Measurements from ENCODE around the gene PDGFB. TPM values are rescaled to one million over a fixed set of nuclear protein-coding genes. Genes with fewer than 3 reads are reported as not detected.

PDGFB gene
- total RNA-seq, 1 donor from 2014 or later = 16.5 TPM

DNA sequence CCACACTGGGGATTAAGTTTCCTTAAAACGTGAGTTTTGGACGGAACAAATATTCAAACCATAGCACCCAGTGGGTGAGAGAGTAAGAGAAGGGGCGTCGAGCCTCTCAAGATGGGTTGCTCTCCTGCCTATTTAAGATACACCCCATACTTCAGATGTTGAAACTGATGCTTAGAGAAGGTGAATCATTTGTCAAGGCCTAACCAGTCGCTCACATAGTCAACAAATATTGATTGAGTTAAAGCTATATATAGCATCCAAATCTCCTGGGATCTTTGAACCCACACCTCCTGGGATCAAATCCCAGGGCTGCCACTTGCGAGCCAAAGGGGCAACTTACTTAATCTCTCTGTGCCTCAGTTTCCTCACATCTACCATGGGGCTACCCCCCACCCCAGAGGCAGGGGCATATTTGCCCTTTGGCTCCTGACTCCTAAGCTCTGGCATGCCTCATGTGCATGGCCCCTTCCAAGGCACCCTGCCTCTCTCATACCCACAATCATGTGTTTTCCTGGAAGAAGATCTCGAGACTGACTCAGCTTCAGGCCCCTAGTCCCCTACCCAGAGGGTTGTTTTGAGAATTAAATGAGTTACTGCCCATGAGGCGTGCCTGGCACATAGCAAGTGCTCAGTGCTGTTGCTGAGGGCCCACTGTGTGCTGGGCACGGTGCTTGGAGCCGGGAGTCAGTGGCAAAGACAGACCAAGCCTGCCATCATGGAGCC is 19.0 kb upstream of the PDGFB start:
- peaks cover 14% of the 10 kb centered on the region for H3K9me3 Mint-ChIP-seq (ENCODE audit: low read depth)

DNA sequence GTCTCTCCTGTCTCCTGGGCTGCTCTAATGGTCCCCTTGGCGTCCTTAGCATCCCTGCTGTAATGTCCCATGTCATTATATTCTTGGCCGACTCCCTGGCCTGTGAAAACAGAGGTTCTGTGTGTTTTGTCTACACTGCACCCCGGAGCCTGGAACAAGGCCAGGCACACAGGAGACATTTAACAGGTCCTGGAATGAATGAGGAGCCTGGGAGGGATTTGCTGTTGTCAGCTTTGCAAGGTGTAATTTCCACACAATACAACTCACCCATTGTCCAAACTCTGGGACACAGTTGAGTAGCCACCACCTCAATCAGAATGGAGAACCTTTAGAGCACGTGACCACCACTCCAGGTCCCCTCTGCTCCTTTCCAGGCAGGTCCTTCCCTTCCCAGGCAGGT is 14.9 kb upstream of the PDGFB start:
- Mint-ChIP-seq H3K9me3 (ENCODE audit: low read depth) (peaks cover 14% of the 10 kb centered on the region), H3K27me3 (ENCODE audit: low read depth) (no peaks in the 10 kb centered on the region), H3K27ac (ENCODE audit: unreplicated experiment) (no peak overlapping the region), H3K4me1 (ENCODE audit: low read depth) (peaks cover 17% of the 10 kb centered on the region), H3K36me3 (ENCODE audit: low read depth) (no peaks in the 10 kb centered on the region), H3K4me3 (ENCODE audit: unreplicated experiment) (no peak overlapping the region)
- no peak for DNase-seq (ENCODE audit: low spot score)
- TF ChIP-seq, protein P1, sequence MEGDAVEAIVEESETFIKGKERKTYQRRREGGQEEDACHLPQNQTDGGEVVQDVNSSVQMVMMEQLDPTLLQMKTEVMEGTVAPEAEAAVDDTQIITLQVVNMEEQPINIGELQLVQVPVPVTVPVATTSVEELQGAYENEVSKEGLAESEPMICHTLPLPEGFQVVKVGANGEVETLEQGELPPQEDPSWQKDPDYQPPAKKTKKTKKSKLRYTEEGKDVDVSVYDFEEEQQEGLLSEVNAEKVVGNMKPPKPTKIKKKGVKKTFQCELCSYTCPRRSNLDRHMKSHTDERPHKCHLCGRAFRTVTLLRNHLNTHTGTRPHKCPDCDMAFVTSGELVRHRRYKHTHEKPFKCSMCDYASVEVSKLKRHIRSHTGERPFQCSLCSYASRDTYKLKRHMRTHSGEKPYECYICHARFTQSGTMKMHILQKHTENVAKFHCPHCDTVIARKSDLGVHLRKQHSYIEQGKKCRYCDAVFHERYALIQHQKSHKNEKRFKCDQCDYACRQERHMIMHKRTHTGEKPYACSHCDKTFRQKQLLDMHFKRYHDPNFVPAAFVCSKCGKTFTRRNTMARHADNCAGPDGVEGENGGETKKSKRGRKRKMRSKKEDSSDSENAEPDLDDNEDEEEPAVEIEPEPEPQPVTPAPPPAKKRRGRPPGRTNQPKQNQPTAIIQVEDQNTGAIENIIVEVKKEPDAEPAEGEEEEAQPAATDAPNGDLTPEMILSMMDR (IDR thresholded peaks at IDR 0.05) = no peak

More for the DNA sequence above, 19.0 kb upstream of the PDGFB start:
- H3K27ac Mint-ChIP-seq (ENCODE audit: unreplicated experiment) = no peak overlapping the region
- H3K4me3 Mint-ChIP-seq (ENCODE audit: unreplicated experiment) = no peak overlapping the region
- peaks cover 8% of the 10 kb centered on the region for H3K4me1 Mint-ChIP-seq (ENCODE audit: low read depth)
- H3K27me3 Mint-ChIP-seq (ENCODE audit: low read depth) = no peaks in the 10 kb centered on the region
- TF ChIP-seq, protein P1 (IDR thresholded peaks at IDR 0.05) = no peak
- H3K36me3 Mint-ChIP-seq (ENCODE audit: low read depth) = no peaks in the 10 kb centered on the region
- DNase-seq (ENCODE audit: low spot score) = no peak

DNA sequence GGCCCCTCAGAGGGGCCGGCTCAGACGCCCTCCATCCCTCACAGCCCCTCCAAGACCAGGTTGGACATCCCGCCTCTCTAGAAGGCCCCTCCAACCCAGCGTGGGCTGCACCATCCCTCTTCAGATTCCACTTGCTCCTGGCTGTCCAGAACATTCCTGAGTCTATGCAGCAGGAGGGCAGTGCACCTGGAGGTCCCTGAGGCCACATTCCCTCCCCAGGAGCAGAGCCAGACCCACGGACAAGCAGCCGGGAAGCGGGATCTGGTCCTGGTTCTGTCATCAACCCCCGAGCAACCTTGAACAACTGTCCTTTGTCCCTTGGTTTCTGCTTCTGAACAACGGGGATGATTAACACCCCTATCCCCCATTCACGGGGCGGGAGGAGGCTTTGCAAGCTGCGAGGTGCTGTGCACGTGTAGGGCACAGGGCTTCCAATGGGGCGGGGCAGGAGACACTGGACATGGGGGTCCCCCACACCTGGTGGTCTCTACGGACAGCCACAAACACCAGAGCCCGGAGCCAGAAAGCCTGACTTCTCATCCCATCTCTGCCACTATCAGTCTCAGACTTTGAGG is 13.2 kb upstream of the PDGFB start:
- Mint-ChIP-seq H3K27me3 (ENCODE audit: low read depth) (no peaks in the 10 kb centered on the region), H3K36me3 (ENCODE audit: low read depth) (no peaks in the 10 kb centered on the region), H3K27ac (ENCODE audit: unreplicated experiment) (no peak overlapping the region), H3K4me3 (ENCODE audit: unreplicated experiment) (no peak overlapping the region), H3K4me1 (ENCODE audit: low read depth) (peaks cover 33% of the 10 kb centered on the region), H3K9me3 (ENCODE audit: low read depth) (peaks cover 14% of the 10 kb centered on the region)
- DNase-seq (ENCODE audit: low spot score) = no peak
- TF ChIP-seq, protein P1 (IDR thresholded peaks at IDR 0.05) = no peak

DNA sequence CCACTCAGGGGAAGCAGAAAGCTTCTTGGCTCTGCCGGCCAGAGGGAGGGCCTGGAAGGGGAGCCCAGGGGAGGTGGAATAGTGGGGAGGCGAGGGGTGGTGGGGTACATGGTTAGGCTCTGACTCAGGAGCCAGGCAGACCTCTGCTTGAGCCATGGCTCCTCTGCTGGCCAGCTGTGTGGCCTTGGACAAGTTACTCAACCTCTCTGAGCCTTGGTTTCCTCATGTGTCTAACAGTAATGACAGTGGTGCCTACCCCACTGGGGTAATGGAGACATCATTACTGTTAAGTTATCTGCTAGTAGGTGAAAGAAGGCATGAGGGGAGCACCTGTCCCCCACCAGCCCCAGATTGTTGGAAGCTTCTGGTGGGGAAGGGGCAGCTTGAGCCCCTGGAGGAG is 12.2 kb upstream of the PDGFB start:
- peaks cover 11% of the 10 kb centered on the region for H3K9me3 Mint-ChIP-seq (ENCODE audit: low read depth)
- DNase-seq (ENCODE audit: low spot score) = no peak
- peaks cover 43% of the 10 kb centered on the region for H3K4me1 Mint-ChIP-seq (ENCODE audit: low read depth)
- H3K27me3 Mint-ChIP-seq (ENCODE audit: low read depth) = no peaks in the 10 kb centered on the region
- TF ChIP-seq, protein P1 (IDR thresholded peaks at IDR 0.05) = no peak
- no peak overlapping the region for H3K4me3 Mint-ChIP-seq (ENCODE audit: unreplicated experiment)
- H3K27ac Mint-ChIP-seq (ENCODE audit: unreplicated experiment) = no peak overlapping the region
- no peaks in the 10 kb centered on the region for H3K36me3 Mint-ChIP-seq (ENCODE audit: low read depth)

DNA sequence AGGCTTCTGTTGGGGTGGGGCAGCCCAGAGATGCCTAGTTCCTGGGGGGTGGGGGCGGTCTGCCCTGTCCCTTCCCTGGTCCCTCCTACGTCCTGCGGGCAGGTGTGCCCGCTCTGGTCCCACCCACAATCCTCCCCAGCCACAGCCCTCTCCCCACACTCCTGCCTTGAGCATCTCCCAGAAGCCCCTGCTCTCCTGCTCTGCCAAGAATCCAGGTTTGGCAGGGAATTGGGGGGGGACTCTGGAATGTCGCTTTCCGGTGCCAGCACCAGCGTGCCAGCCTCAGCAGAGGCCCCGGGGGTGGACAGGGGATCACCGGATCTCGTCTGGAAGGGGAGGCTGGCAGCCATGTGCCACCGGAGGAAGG is 11.4 kb upstream of the PDGFB start:
- TF ChIP-seq, protein P1 (IDR thresholded peaks at IDR 0.05) = no peak
- no peak for DNase-seq (ENCODE audit: low spot score)
- no peak overlapping the region for H3K4me3 Mint-ChIP-seq (ENCODE audit: unreplicated experiment)
- peaks cover 46% of the 10 kb centered on the region for H3K4me1 Mint-ChIP-seq (ENCODE audit: low read depth)
- peaks cover 4% of the 10 kb centered on the region for H3K9me3 Mint-ChIP-seq (ENCODE audit: low read depth)
- no peaks in the 10 kb centered on the region for H3K27me3 Mint-ChIP-seq (ENCODE audit: low read depth)
- H3K36me3 Mint-ChIP-seq (ENCODE audit: low read depth) = no peaks in the 10 kb centered on the region
- no peak overlapping the region for H3K27ac Mint-ChIP-seq (ENCODE audit: unreplicated experiment)
